ENCODE results near the gene MUL1.
A peak's percentile ranks its signal among the peaks of the same experiment; 100 is the strongest.

Gene MUL1

DNA sequence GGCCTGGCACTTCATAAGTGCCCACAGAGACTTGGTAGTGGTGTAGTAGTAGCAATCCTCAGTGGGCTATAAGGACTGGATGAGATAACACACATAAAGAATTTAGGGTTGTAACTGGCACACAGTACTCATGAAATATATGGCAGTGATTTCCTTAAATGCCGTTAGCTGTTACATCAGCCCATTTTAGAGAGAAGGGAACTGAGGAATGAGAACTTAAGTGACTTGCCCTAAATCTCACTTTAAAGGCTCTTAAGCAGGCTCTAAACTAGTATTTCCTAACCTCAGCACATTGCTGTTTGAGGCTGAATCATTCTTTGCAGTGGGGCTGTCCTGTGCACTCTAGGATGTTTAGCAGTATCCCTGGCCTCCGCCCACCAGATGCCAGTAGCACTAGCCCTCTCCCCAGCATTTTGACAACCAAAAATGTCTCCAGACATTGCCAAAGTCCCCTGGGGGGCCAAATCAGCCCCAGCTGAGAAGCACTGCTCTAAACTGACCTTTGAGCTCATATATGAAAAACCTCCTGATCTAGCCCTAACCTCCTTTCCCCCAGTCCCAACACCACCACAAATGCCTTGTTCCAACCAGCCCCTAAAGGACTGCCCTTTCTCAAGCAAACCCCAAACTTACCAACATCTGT lies 33.5 kb downstream of the MUL1 start:
- no peak for ATAC-seq (ENCODE audit: low read depth)
- no peak for DNase-seq (ENCODE audit: low spot score in 2 of 2)
- Mint-ChIP-seq H3K36me3 (no peaks in the 10 kb centered on the region), H3K4me3 (no peak overlapping the region), H3K9me3 (no peaks in the 10 kb centered on the region), H3K4me1 (peaks cover 5% of the 10 kb centered on the region), H3K27me3 (peaks cover 27% of the 10 kb centered on the region), H3K27ac (no peak overlapping the region)

DNA sequence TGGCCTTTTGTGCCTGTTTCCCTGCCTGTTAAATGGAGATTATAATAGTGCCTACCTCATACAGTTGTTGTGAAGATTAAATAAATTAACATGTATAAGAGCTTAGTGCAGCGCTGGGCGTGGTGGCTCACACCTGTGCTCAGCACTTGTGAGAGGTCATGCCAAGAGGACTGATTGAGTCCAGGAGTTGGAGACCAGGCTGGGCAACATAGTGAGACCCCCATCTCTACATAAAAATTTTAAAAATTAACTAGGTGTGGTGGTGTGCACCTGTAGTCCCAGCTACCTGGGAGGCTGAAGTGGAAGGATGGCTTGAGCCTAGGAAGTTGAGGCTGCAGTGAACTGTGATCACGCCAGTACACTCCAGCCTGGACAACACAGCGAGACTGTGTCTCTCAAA lies 34.1 kb downstream of the MUL1 start:
- no peaks in the 10 kb centered on the region for H3K36me3 Mint-ChIP-seq
- H3K4me3 Mint-ChIP-seq, result no peak overlapping the region
- H3K9me3 Mint-ChIP-seq, result no peaks in the 10 kb centered on the region
- peaks cover 29% of the 10 kb centered on the region for H3K27me3 Mint-ChIP-seq
- DNase-seq (ENCODE audit: low spot score in 2 of 2), result no peak
- H3K4me1 Mint-ChIP-seq, result peaks cover 5% of the 10 kb centered on the region
- no peak for ATAC-seq (ENCODE audit: low read depth)
- H3K27ac Mint-ChIP-seq, result no peak overlapping the region

DNA sequence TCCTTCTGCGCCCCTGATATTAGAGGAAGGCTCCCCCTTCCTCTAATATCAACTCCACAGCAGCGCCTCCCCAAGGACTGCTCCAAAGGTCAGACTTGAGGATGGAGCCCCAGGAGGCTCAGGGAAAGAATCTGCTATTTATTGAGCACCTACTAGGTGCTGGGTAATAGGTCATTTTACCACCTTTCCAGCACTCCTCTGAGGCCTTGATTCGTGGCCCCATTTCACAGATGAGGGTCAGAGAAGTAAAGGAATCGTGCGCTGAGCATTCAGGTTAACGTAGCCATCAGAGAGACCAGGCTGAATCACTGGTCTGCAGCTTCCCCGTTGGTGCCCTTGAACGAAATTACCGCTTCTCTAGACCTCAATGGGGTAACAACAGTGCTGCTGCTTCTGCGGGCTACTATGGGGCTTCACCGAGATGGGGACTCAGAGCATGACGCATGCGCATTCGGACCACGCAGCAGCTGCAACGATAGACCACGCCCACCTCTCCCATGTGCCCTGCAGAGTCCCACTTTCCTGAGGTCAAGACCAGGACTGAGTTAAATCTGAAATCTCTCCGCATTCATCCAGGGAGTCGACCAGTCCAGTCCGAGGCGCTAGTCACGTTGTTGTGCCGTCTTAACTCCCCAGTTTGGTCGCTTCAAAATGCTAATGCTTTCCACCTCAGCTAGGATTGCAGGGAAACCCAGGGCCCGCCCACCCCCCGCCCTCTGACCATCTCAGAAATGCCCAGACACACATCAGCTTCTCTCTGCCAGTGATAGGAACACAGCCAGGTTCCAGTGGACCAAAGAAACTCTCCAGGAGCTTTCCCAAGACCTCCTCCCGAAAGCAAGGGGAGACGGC lies 34.9 kb downstream of the MUL1 start:
- peak in 1 of 2 donors; percentile 18 for DNase-seq (ENCODE audit: low spot score in 2 of 2)
- Mint-ChIP-seq H3K4me1 (peaks cover 5% of the 10 kb centered on the region), H3K27ac (no peak overlapping the region), H3K36me3 (no peaks in the 10 kb centered on the region), H3K9me3 (no peaks in the 10 kb centered on the region), H3K4me3 (no peak overlapping the region), H3K27me3 (peaks cover 26% of the 10 kb centered on the region)
- ATAC-seq (ENCODE audit: low read depth), result peak; percentile 46

DNA sequence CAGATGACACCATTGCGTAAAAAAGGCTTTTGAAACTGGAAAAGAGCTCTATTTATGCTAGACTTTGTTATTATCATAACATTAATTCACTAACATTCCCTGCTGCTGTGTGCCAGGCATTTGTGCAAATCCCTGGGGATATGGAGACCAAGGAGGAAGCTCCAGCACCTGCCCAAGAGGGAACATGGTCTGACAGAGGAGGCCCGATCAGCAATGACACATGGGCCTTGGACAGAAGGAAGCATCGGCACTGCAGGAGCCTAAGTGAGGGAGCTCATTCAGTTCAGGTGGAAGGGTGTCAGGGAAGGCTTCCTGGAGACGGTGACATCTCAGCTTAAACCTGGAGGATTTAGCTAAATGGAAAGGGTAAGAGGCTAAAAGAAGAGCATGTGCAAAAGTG lies 35.8 kb downstream of the MUL1 start:
- DNase-seq (ENCODE audit: low spot score in 2 of 2) (no peak), ATAC-seq (ENCODE audit: low read depth) (no peak)
- H3K4me3 Mint-ChIP-seq, result no peak overlapping the region
- no peak overlapping the region for H3K27ac Mint-ChIP-seq
- no peaks in the 10 kb centered on the region for H3K36me3 Mint-ChIP-seq
- H3K9me3 Mint-ChIP-seq, result no peaks in the 10 kb centered on the region
- peaks cover 5% of the 10 kb centered on the region for H3K4me1 Mint-ChIP-seq
- H3K27me3 Mint-ChIP-seq, result peaks cover 31% of the 10 kb centered on the region

DNA sequence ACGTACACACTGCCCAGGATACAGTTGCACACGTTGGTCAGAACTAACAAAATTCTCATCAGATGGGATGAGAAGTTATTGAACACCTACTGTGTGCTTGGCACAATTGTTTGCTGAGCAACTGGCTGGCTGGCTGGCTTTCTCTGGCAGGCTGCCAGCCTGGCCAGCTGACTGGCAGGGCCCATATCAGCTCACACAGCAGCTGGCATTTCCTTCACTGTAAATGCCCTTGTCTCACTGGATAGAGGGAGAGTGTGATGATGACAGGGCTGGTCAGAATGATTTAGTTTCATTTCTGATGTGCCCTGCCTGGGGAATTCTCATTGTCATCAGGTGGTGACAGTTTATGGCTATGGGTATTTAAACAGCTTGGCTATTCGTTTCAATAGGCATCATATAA lies 37.8 kb downstream of the MUL1 start:
- peaks cover 8% of the 10 kb centered on the region for H3K4me1 Mint-ChIP-seq
- H3K36me3 Mint-ChIP-seq, result no peaks in the 10 kb centered on the region
- DNase-seq (ENCODE audit: low spot score in 2 of 2), result no peak
- H3K27me3 Mint-ChIP-seq, result peaks cover 37% of the 10 kb centered on the region
- no peaks in the 10 kb centered on the region for H3K9me3 Mint-ChIP-seq
- no peak overlapping the region for H3K27ac Mint-ChIP-seq
- no peak overlapping the region for H3K4me3 Mint-ChIP-seq
- ATAC-seq (ENCODE audit: low read depth), result peak; percentile 24

DNA sequence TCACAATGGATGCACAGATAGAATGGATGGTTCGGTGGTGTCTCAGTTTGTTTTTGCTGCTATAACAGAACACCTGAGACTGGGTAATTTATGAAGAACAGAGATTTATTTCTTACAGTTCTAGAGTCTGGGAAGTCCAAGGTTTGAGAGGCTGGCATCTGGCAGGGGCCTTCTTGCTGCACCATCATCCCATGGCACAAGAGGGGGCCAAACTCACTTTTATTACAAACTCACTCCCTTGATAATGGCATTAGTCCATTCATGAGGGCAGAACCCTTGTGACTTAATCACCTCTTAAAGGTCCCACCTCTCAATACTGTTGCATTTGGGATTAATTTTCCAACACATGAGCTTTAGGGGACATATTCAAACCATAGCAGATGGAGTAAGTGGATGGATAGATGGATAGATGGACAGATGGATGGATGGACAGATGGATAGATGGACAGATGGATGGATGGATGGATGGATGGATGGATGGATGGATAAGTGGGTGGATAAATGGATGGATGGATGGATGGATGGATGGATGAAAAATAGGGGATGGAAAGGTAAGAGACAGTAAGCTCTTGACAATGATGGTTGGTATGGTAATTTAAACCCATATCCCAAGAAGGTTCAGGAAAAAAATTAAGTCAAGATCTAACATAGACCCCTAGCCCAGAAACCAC lies 38.4 kb downstream of the MUL1 start:
- Mint-ChIP-seq H3K27ac (no peak overlapping the region), H3K4me1 (peaks cover 8% of the 10 kb centered on the region), H3K36me3 (no peaks in the 10 kb centered on the region), H3K4me3 (no peak overlapping the region), H3K9me3 (no peaks in the 10 kb centered on the region), H3K27me3 (peaks cover 31% of the 10 kb centered on the region)
- no peak for ATAC-seq (ENCODE audit: low read depth)
- DNase-seq (ENCODE audit: low spot score in 2 of 2), result no peak

DNA sequence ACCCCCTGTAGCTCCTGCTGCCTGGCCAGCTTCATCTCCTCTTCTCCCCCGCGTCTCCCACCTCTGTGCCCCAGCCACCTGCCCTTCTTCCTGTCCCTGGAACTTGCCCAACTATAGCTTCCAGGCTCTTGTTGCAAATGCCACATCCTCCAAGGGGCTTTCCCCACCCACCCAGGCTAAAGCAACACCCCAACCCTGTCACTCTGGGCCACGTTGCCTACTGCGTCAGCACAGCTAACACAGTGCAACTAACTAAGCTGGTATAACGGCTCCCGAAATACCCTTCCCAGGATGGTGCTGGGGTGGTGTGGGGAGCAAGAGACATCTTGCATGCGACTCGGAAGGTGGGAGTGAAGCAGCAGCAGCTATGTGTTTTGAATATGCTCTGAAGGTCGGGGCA lies 41.7 kb downstream of the MUL1 start:
- peaks cover 3% of the 10 kb centered on the region for H3K4me1 Mint-ChIP-seq
- no peaks in the 10 kb centered on the region for H3K36me3 Mint-ChIP-seq
- H3K4me3 Mint-ChIP-seq, result no peak overlapping the region
- peaks cover 24% of the 10 kb centered on the region for H3K27me3 Mint-ChIP-seq
- H3K27ac Mint-ChIP-seq, result no peak overlapping the region
- H3K9me3 Mint-ChIP-seq, result no peaks in the 10 kb centered on the region
- ATAC-seq (ENCODE audit: low read depth) (peak; percentile 53), DNase-seq (ENCODE audit: low spot score in 2 of 2) (no peak)

DNA sequence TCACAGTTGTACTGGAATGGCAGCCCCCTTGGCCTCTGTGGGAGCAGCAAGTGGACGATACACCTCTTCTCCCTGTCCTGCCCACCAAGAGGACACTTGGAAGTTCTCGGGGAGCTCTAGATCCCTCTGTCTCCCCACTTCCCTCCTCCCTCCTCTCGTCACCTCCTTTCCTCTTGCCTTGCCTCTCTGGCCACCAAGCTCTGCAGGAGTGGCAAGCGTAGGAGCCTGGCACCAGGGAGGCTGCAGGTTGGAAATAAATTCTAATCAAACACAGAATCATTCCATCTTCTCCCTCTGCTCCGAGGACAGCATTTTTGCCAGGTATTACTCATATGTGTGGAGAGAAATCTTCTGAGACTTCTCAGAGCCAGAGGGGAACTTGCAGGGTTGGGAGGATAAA lies 42.8 kb downstream of the MUL1 start:
- no peak overlapping the region for H3K27ac Mint-ChIP-seq
- no peak overlapping the region for H3K4me3 Mint-ChIP-seq
- H3K27me3 Mint-ChIP-seq, result peaks cover 27% of the 10 kb centered on the region
- ATAC-seq (ENCODE audit: low read depth) (no peak), DNase-seq (ENCODE audit: low spot score in 2 of 2) (no peak)
- H3K9me3 Mint-ChIP-seq, result no peaks in the 10 kb centered on the region
- no peaks in the 10 kb centered on the region for H3K36me3 Mint-ChIP-seq
- H3K4me1 Mint-ChIP-seq, result peaks cover 3% of the 10 kb centered on the region

DNA sequence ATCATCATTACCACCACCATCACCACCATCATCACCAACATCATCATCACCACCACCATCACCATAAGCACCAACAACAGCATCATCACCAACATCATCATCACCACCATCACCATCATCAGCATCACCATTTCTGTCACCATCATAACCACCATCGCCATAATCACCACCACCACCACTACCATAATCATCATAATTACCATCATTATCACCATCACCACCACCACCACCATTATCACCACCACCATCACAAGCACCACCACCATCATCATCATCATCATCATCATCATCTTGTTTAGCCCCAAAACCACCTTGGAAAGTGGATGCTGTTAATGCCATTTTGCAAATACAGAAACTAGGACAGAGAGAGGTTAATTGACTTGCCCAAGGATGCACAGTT lies 44.4 kb downstream of the MUL1 start:
- ATAC-seq (ENCODE audit: low read depth), result no peak
- Mint-ChIP-seq H3K4me3 (no peak overlapping the region), H3K4me1 (peaks cover 3% of the 10 kb centered on the region), H3K27ac (no peak overlapping the region), H3K36me3 (no peaks in the 10 kb centered on the region), H3K27me3 (peaks cover 32% of the 10 kb centered on the region), H3K9me3 (peaks cover 2% of the 10 kb centered on the region)
- DNase-seq (ENCODE audit: low spot score in 2 of 2), result no peak

DNA sequence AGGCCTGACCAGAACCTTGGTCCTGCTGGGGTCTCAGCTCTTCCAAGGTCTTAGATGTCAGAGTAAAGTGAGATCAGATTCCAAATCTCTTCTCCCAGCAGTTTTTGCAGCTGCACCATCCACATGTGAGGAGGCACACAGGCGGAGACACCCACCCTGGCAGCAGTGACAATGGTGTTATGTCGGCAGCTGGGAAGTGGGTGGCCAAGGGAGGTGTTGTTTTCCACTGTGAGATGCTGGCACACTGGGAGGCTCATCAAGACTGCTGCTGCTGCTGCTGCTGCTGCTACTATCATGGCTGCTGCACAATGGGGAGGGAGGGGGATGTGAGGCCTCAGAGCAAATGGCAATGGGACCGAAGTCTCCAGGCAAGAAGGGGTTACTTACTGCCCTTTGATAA lies 45.6 kb downstream of the MUL1 start:
- Mint-ChIP-seq H3K9me3 (peaks cover 2% of the 10 kb centered on the region), H3K27ac (no peak overlapping the region), H3K4me1 (peaks cover 3% of the 10 kb centered on the region), H3K4me3 (no peak overlapping the region), H3K27me3 (peaks cover 27% of the 10 kb centered on the region), H3K36me3 (no peaks in the 10 kb centered on the region)
- DNase-seq (ENCODE audit: low spot score in 2 of 2), result no peak
- ATAC-seq (ENCODE audit: low read depth), result no peak

DNA sequence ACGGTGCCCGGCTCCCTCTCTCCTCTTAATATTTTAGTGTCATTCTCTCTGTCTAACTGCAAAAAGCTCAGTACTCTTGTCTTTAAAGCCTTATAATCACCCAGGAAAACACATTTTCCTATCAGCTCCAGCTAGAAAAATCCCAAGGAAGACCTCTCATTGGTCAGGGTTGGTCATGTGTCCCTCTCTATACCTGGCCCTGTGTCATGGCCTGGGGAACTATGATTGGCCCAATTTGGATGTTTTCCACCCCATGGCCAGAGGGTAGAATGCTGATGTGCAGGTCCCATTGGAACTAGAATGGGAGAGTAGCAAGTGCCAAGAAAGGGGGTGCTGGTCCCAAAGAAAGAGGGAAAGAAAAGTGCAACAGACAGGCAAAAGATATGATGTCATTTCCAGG lies 49.2 kb downstream of the MUL1 start:
- H3K4me3 Mint-ChIP-seq, result no peak overlapping the region
- DNase-seq (ENCODE audit: low spot score in 2 of 2) (no peak), ATAC-seq (ENCODE audit: low read depth) (no peak)
- no peaks in the 10 kb centered on the region for H3K36me3 Mint-ChIP-seq
- peaks cover 2% of the 10 kb centered on the region for H3K9me3 Mint-ChIP-seq
- H3K4me1 Mint-ChIP-seq, result no peaks in the 10 kb centered on the region
- H3K27me3 Mint-ChIP-seq, result peaks cover 20% of the 10 kb centered on the region
- H3K27ac Mint-ChIP-seq, result no peak overlapping the region

DNA sequence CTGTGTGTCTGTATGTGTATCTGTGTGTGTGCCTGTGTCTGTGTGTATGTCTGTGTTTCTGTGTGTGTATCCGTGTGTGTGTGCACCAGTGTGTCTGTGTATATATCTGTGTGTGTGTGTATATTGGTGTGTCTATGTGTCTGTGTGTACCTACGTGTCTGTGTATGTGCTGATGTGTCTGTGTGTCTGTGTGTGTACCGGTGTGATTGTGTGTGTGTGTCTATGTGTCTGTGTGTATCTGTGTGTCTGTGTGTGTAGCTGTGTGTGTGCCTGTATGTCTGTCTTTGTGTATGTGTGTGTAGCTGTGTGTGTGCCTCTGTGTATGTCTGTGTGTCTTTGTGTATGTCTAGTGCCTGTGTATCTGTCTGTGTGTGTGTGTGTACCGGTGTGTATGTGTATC lies 53.9 kb downstream of the MUL1 start:
- H3K27ac Mint-ChIP-seq, result no peak overlapping the region
- H3K27me3 Mint-ChIP-seq, result peaks cover 20% of the 10 kb centered on the region
- H3K4me1 Mint-ChIP-seq, result no peaks in the 10 kb centered on the region
- ATAC-seq (ENCODE audit: low read depth) (no peak), DNase-seq (ENCODE audit: low spot score in 2 of 2) (no peak)
- no peaks in the 10 kb centered on the region for H3K9me3 Mint-ChIP-seq
- no peak overlapping the region for H3K4me3 Mint-ChIP-seq
- H3K36me3 Mint-ChIP-seq, result no peaks in the 10 kb centered on the region

DNA sequence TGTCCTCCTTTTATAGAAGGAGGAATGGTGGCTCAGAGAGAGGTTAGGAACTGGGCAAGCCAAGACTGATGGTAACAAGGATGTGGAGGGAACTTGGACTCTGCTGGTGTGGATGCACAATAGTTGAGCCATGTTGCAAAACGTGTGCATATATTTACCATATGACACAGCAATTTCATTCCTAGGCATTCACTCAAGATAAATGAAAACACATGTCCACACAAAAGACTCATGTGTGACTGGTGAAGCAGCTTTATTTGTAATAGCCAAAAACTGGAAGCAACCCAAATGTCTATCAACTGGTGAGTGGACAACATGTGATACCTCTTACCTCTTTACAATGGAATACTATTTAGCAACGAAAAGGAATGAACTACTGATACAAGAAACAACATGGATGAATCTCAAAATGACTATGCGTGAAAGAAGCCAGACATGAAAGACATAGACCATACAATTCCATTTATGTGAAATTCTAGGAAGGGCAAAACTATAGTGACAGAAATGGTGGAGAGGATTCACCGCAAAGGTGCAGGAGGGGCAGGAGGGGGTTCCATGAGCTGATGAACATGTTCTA lies 58.1 kb downstream of the MUL1 start:
- Mint-ChIP-seq H3K27me3 (peaks cover 14% of the 10 kb centered on the region), H3K9me3 (no peaks in the 10 kb centered on the region), H3K27ac (no peak overlapping the region), H3K36me3 (no peaks in the 10 kb centered on the region), H3K4me1 (peaks cover 3% of the 10 kb centered on the region), H3K4me3 (no peak overlapping the region)
- DNase-seq (ENCODE audit: low spot score in 2 of 2), result no peak
- ATAC-seq (ENCODE audit: low read depth), result no peak
